ENCODE results near the gene TAS1R2.

- no peak for TF ChIP-seq CTCF (IDR thresholded peaks at IDR 0.05)
- TF ChIP-seq POLR2A (IDR thresholded peaks at IDR 0.05), result no peak
These were observed 44.5 kb downstream of the TAS1R2 start for GRCh38 chr1:18814874-18815531.
